GM12892 (cell line): Measurements from ENCODE around the gene MIEF2.

Experiments
- POLR2A ChIP-seq: IDR thresholded peaks from 2 replicates; pipeline ENCODE4 v1.6.1; 2011; ENCODE audit warnings: low read depth, low read length, control low read depth
- POLR2AphosphoS5 ChIP-seq: IDR thresholded peaks from 2 replicates; pipeline ENCODE4 v1.6.1; 2011; ENCODE audit warnings: low read depth, low read length, control low read depth
- TAF1 ChIP-seq: IDR thresholded peaks from 2 replicates; pipeline ENCODE4 v1.6.1; 2011; ENCODE audit warnings: low read depth, mild to moderate bottlenecking, control low read depth, low read length, borderline replicate concordance

DNA sequence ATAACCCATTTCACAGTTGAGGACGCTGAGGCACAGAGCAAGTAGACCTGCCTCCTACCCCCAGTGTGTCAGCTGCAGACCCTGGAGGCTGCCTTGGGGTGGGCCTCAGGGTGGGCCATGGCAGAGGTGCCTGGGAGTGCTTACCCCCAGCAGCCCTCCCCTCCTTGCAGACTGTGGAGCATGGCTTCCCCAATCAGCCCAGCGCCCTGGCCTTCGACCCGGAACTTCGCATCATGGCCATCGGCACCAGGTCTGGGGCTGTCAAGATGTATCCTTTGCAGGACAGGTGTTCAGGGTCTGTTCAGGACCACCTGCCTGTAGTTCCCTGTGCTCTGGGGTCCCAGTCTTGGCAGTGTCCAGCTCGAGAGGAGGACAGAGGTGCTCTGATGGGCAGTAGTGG, 30.7 kb upstream of the MIEF2 start:
- TF ChIP-seq POLR2A (no peak), POLR2AphosphoS5 (no peak), TAF1 (no peak)
